LNCAP (cell line): ENCODE results near the gene SENP2.

Source experiments
- TF ChIP-seq, protein P1 (sequence below): fragments of 450-650 bp; IDR thresholded peaks from 2 replicates; pipeline ENCODE4 v1.5.1; 2017; ENCODE audit warnings: mild to moderate bottlenecking

The SENP2 gene

DNA sequence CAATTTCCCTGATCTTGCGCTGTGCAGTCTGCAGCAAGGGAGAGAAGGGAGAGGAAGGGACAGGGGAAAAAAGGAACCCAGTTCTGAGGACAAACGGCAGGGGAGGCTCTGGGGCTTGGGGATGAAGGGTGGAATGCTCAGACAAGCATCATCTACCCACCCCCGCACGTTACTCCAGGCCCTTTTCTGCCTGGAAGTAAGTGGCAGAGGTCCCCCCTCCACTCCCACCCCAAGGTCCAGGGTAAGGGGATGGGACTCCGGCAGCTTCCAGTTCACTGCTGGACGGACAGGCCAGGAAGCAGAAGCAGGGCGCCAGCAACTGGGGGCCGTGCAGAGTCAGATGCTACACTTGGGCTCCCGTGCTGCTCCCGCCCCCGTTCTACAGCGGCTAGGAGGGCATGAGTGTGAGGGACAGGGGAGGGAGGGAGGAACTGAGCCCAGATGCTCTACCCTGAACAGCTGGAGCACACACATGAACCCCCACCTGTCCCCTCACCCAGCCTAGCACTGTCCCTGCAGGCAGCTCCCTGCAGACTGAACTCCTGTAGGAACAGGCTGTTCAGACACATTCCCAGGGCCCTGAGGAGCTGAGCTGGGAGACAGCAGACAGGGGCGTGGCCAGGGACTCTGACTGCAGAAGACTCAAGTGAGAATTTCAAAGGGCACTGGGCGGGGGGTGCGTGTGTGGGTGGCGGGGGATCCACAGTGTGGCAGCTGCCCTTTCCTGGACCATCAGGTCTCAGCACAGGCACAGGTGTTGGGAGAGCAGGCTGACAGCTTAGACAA, 59.7 kb downstream of the SENP2 start:
- TF ChIP-seq, protein P1, sequence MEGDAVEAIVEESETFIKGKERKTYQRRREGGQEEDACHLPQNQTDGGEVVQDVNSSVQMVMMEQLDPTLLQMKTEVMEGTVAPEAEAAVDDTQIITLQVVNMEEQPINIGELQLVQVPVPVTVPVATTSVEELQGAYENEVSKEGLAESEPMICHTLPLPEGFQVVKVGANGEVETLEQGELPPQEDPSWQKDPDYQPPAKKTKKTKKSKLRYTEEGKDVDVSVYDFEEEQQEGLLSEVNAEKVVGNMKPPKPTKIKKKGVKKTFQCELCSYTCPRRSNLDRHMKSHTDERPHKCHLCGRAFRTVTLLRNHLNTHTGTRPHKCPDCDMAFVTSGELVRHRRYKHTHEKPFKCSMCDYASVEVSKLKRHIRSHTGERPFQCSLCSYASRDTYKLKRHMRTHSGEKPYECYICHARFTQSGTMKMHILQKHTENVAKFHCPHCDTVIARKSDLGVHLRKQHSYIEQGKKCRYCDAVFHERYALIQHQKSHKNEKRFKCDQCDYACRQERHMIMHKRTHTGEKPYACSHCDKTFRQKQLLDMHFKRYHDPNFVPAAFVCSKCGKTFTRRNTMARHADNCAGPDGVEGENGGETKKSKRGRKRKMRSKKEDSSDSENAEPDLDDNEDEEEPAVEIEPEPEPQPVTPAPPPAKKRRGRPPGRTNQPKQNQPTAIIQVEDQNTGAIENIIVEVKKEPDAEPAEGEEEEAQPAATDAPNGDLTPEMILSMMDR = no peak

DNA sequence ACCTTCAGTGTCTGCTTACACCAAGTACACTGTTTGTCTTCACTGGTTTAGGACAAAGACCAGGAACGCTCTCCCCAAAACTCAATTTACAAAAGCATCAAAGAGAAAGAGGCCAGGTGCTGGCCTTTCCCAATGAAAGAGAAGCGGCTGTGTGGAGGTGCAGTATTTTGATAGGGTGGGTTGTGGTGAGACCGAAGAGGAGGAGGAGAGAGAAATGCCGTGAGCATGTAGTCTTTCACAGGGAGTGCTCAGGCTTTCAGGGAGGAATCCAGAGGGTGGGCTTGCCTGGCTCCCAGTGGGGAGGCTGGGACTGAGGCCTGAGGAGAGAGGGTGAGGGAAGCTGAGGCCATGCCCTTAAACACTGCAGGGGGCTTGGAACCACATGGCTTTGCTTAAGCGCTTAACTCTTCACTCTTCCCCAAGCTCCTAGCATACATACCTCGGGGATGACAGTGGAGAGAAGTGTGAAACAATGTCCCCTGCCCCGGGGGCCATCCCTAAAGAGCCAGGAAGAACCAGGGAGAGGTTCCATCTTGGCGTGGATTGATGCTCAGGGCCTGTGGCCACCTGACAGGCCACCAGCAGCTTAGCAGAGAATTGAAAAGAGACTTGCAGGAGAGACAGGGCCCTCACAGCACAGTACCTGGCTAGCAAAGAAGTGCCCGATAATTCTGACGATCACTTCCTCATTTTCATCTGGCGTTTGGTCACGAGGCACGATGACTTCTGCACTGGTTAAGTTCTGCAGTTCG, 60.5 kb downstream of the SENP2 start:
- TF ChIP-seq, protein P1 = no peak

DNA sequence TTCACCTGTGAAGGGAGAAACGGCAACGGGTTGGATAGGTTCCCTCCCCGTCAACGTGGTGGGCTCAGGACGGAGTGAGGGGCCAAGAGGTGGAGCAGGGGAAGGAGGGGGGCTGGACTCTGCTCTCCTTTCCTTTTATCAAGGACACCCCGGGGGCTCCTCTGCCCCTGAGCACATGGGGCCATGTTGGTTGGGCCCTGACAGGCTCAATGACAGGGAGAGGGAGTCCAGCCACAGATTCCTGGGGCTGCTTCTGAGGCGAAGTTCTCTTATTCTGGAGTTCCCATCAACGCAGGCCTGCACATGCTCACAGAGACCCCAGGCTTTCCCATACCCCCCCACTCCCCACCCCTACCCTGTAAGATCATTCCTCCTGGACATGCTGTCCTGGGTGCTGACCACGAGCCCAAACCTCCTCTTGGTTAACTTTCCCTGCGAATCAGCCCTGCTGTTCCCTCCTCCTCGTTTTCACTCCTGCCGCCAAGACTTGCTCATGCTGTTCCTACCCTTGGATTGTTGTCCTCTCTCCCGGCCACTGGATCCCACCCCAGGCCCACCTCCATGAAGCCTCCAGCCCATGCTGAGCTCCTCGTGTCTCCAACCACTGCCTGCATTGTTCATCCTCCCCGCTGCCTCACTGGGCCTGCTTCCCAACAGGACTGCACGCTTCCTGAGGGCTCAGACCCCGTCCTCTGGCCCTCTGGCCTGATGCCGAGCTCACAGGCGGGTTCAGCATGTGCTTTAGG, 61.2 kb downstream of the SENP2 start:
- TF ChIP-seq, protein P1 = no peak

DNA sequence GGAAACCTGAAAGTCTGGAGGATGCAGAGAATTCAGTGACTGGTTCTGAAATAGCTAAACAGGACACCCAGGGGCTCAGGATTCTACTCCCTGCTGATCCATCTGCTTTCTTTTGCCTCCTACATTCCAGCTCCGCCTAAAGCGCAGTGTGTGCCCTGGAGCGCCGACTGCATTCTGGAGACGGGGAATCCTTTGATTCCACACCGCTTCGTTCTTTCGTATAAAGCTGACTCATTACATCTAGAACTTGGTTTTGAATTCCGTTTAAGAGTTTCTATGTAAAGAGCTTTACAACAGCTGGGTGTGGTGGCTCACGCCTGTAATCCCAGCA, 61.8 kb downstream of the SENP2 start:
- TF ChIP-seq, protein P1 = no peak

GRCh38 chr3:185648396-185648795, 62.3 kb downstream of the SENP2 start:
- TF ChIP-seq, protein P1 = no peak

DNA sequence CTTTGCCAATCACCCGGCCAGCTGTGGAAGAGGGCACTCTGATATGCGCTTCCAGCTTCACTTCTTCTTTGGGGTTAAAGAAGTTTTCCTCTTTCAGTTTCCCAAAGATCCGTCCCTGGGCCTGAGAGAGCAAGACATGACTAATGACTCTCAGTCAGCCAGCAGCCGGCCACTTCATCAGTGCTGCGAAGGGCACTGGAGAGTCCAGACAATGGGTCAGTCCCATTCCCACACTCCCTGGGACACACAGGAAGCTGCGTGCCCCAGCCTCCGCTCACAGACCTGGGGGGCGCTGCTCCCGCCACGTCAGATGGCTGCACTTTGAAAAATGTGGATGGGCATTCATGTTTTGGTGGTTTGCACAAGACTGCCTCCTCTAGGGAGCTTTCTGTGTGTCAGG, 63.3 kb downstream of the SENP2 start:
- TF ChIP-seq, protein P1 = no peak

- TF ChIP-seq, protein P1 = no peak
Observed at GRCh38 chr3:185651971-185652370, 65.9 kb downstream of the SENP2 start.
